K562 (cell line): Measurements from ENCODE around the gene PDCD1. TPM values are rescaled to one million over a fixed set of nuclear protein-coding genes. Genes with fewer than 3 reads are reported as not detected.

Source experiments
- ATAC-seq: fragments of 200-7000 bp; cut with Tn5 transposase; 3 replicates; pipeline ENCODE4 v1.9.1; 2020; ENCODE audit warnings: moderate library complexity
- BruUV-seq: library from RNA; stranded (reverse); fragments of 400-500 nt; replicated peaks from 2 replicates; lab custom pipeline; 2021; lab: Mats Ljungman, UMichigan
- CTCF ChIA-PET: fragments of 300-600 bp; formaldehyde crosslinking; extraction: SDS; loops from one replicate; lab custom pipeline; 2021; ENCODE audit warnings: low intra/inter-chr PET ratio; lab: Yijun Ruan, JAX
- POLR2A ChIA-PET: fragments of 300-600, 350-650 bp; sonication (Branson Sonifier 250); formaldehyde crosslinking; extraction: SDS; loops from one replicate; lab custom pipeline; 2021; ENCODE audit warnings: antibody characterized with exemption, inconsistent platforms; lab: Yijun Ruan, JAX
- DNase-seq, 4 experiments: peaks; one replicate each; pipeline versions ENCODE4 v3.0.0 to v3.0.0-alpha.2; 2011 to 2018; ENCODE audit warnings: low spot score in 3 of 4, mixed read lengths in 3 of 4; ENCODE audit errors: extremely low read depth in 1 of 4
- FAIRE-seq: peaks from 2 replicates; lab custom pipeline; 2011; peaks lifted over from hg19 to GRCh38; lab: Jason Lieb, UNC
- H2AFZ ChIP-seq: 2 replicates; pipeline ENCODE4 v1.6.0; 2011; ENCODE audit warnings: low read depth, low read length, control low read depth, inconsistent platforms
- H3K27ac ChIP-seq: fragments of 200-600 bp; 3 replicates; pipeline ENCODE4 v1.8.0; 2011; ENCODE audit warnings: low read depth, mild to moderate bottlenecking, control low read depth, inconsistent platforms, low read length, moderate library complexity, mixed read lengths; ENCODE audit errors: extremely low read depth
- H3K27me3 ChIP-seq, 2 experiments: fragments of 300-600 bp in 1 of 2; 2 replicates in 1 of 2; 3 replicates in 1 of 2; pipeline versions ENCODE4 v1.6.0 to v1.8.0; 2011; ENCODE audit warnings: inconsistent platforms in 2 of 2, low read length in 2 of 2, mild to moderate bottlenecking in 1 of 2, mixed read lengths in 1 of 2, moderate library complexity in 1 of 2; ENCODE audit not compliant: control insufficient read depth in 2 of 2, insufficient read depth in 2 of 2
- H3K36me3 ChIP-seq: fragments of 300-600 bp; 3 replicates; pipeline ENCODE4 v1.8.0; 2011; ENCODE audit warnings: mild to moderate bottlenecking, low read length, inconsistent platforms; ENCODE audit not compliant: control insufficient read depth, insufficient read depth
- H3K4me1 ChIP-seq, 2 experiments: fragments of 200-600 bp in 1 of 2; replicated peaks in 1 of 2; 2 replicates in 1 of 2; 3 replicates in 1 of 2; pipeline versions ENCODE4 v1.5.1 to v1.8.0; 2011; ENCODE audit warnings: inconsistent platforms in 2 of 2, low read length in 2 of 2, mild to moderate bottlenecking in 1 of 2, mixed read lengths in 1 of 2, moderate library complexity in 1 of 2; ENCODE audit not compliant: control insufficient read depth in 2 of 2, insufficient read depth in 2 of 2
- H3K4me2 ChIP-seq: 2 replicates; pipeline ENCODE4 v1.6.1; 2011; ENCODE audit warnings: low read length, control low read depth, inconsistent platforms, mixed read lengths; ENCODE audit not compliant: insufficient read depth
- H3K4me3 ChIP-seq: fragments of 200-600 bp; sonication (generic), shearing (Covaris generic); 2 replicates; pipeline ENCODE4 v1.5.1; 2016; ENCODE audit warnings: control low read depth, inconsistent platforms
- H3K79me2 ChIP-seq: fragments of 200-600 bp; 3 replicates; pipeline ENCODE4 v1.8.0; 2011; ENCODE audit warnings: low read length, inconsistent platforms; ENCODE audit not compliant: control insufficient read depth, insufficient read depth
- H3K9ac ChIP-seq, 2 experiments: 2 replicates each; pipeline versions ENCODE4 v1.6.0 to v1.6.1; 2011; ENCODE audit warnings: low read depth in 2 of 2, low read length in 2 of 2, control low read depth in 1 of 2, inconsistent platforms in 1 of 2, mild to moderate bottlenecking in 1 of 2, mixed read lengths in 1 of 2; ENCODE audit not compliant: insufficient read depth in 1 of 2
- H3K9me1 ChIP-seq: one replicate; pipeline ENCODE4 v1.6.0; 2011; ENCODE audit warnings: inconsistent platforms, mild to moderate bottlenecking, low read length, moderate library complexity; ENCODE audit not compliant: control insufficient read depth, insufficient read depth
- H3K9me3 ChIP-seq: replicated peaks from 2 replicates; pipeline ENCODE4 v1.5.1; 2011; ENCODE audit warnings: low read depth, low read length, inconsistent platforms; ENCODE audit not compliant: control insufficient read depth, insufficient read depth
- H4K20me1 ChIP-seq: replicated peaks from 2 replicates; pipeline ENCODE4 v1.6.1; 2011; ENCODE audit warnings: low read length, inconsistent platforms, mixed read lengths; ENCODE audit not compliant: control insufficient read depth, insufficient read depth
- ATF7 ChIP-seq: fragments of 450-650 bp; IDR thresholded peaks from 2 replicates; pipeline ENCODE4 v1.7.1; 2014; ENCODE audit warnings: mild to moderate bottlenecking, moderate library complexity
- BCLAF1 ChIP-seq, 2 experiments: fragments of 450-650 bp in 1 of 2; IDR thresholded peaks; 2 replicates each; pipeline ENCODE4 v1.6.1; 2011 to 2017; ENCODE audit warnings: low read depth in 2 of 2, antibody characterized with exemption in 1 of 2, borderline replicate concordance in 1 of 2, low read length in 1 of 2, mild to moderate bottlenecking in 1 of 2, mixed read lengths in 1 of 2; ENCODE audit not compliant: control insufficient read depth in 1 of 2
- CC2D1A ChIP-seq: fragments of 450-650 bp; IDR thresholded peaks from 2 replicates; pipeline ENCODE4 v1.6.1; 2017; ENCODE audit warnings: mild to moderate bottlenecking
- ELF2 ChIP-seq: fragments of 250-450 bp; sonication (Bioruptor Pico); IDR thresholded peaks from 2 replicates; pipeline ENCODE4 v1.5.0; 2021; ENCODE audit warnings: mild to moderate bottlenecking
- HMG20B ChIP-seq: fragments of 250-450 bp; sonication (Bioruptor Pico); IDR thresholded peaks from 2 replicates; pipeline ENCODE4 v1.5.0; 2021; ENCODE audit warnings: mild to moderate bottlenecking
- KAT8 ChIP-seq: fragments of 450-650 bp; IDR thresholded peaks from 2 replicates; pipeline ENCODE4 v1.6.1; 2016; ENCODE audit warnings: low read depth, mild to moderate bottlenecking
- NR2C2 ChIP-seq, 2 experiments: fragments of 200-800 bp in 1 of 2; sonication (Bioruptor generic) in 1 of 2; sonication (generic) in 1 of 2; formaldehyde crosslinking in 1 of 2; IDR thresholded peaks; 2 replicates each; pipeline versions ENCODE4 v1.6.1 to v1.8.0; 2016 to 2022; ENCODE audit warnings: mild to moderate bottlenecking in 1 of 2, missing compliant biosample characterization in 1 of 2, missing genetic modification characterization in 1 of 2, missing genetic modification reagents in 1 of 2
- PHTF2 ChIP-seq: fragments of 250-450 bp; sonication (Bioruptor Pico); IDR thresholded peaks from 2 replicates; pipeline ENCODE4 v1.5.0; 2021; ENCODE audit warnings: mild to moderate bottlenecking
- POLR2G ChIP-seq: fragments of 200-400 bp; formaldehyde crosslinking; IDR thresholded peaks from 2 replicates; pipeline ENCODE4 v1.6.1; 2017; ENCODE audit warnings: low read depth, mild to moderate bottlenecking, antibody characterized with exemption, low read length, moderate library complexity
- PURB ChIP-seq: sonication (generic); formaldehyde crosslinking; IDR thresholded peaks from 2 replicates; pipeline ENCODE4 v1.9.0; 2021; ENCODE audit warnings: low read depth, mild to moderate bottlenecking, missing genetic modification reagents
- ZBTB34 ChIP-seq: fragments of 250-450 bp; sonication (Bioruptor Pico); IDR thresholded peaks from 2 replicates; pipeline ENCODE4 v1.8.0; 2021; ENCODE audit warnings: mild to moderate bottlenecking, moderate library complexity
- ZNF584 ChIP-seq: fragments of 200-800 bp; sonication (Bioruptor generic); IDR thresholded peaks from 2 replicates; pipeline ENCODE4 v1.6.1; 2016; ENCODE audit warnings: low read depth, mild to moderate bottlenecking, missing genetic modification characterization, missing compliant biosample characterization
- WGBS: fragments of 100-300 bp; shearing (Covaris generic); methylation state at CpG from one replicate; pipeline ENCODE4 v1.1.6; 2016; ENCODE audit warnings: low coverage, mixed read lengths; ENCODE audit not compliant: insufficient coverage; ENCODE audit errors: missing lambda C conversion rate; 5-methylcytosine and 5-hydroxymethylcytosine counted together
- in situ Hi-C: fragments of 300-500 bp; cut with MboI; formaldehyde crosslinking; loops from 4 replicates; pipeline ENCODE4 v1.15.0; 2018; ENCODE audit warnings: inconsistent platforms, mixed read lengths
- intact Hi-C: fragments of 100-400 bp; cut with micrococcal nuclease; formaldehyde crosslinking; loops from 2 replicates; pipeline ENCODE4 v1.14.2; 2022
- polyA plus RNA-seq, 8 experiments: library from polyadenylated mRNA; depleted of rRNA in 4 of 8; stranded (reverse) in 5 of 8; unstranded in 3 of 8; fragments of >200 nt; fragmentation: Nextera tagmentation in 2 of 8; fragmentation: Illumina TruSeq in 1 of 8; extraction: Ambion mirVana in 2 of 8; extraction: Trizol in 1 of 8; gene quantifications; 2 replicates each; pipeline versions ENCODE4 v1.2.1 to v1.2.3, GENCODE V29; 2011 to 2014; ENCODE audit warnings: inconsistent platforms in 1 of 8, missing spikeins in 1 of 8
- total RNA-seq, 7 experiments: library from RNA; depleted of rRNA in 6 of 7; stranded (reverse); fragments of >200 nt in 6 of 7; fragmentation: Illumina TruSeq in 2 of 7; extraction: Trizol in 2 of 7; gene quantifications; 2 replicates each; pipeline versions ENCODE4 v1.2.1 to v1.2.3, GENCODE V29; 2011 to 2021; ENCODE audit warnings: low replicate concordance in 1 of 7
- TF ChIP-seq, protein P1 (sequence below): fragments of 250-450 bp; sonication (Bioruptor Pico); IDR thresholded peaks from 2 replicates; pipeline ENCODE4 v1.5.1; 2021; ENCODE audit warnings: mild to moderate bottlenecking

PDCD1 gene
- total and polyA plus RNA-seq, 9 of the 15 experiments (the other 6 are each of a cell fraction or from before 2014, with no cell fraction given), result 0.15 to 2.5 (median 1.0) TPM; not detected in 2

DNA sequence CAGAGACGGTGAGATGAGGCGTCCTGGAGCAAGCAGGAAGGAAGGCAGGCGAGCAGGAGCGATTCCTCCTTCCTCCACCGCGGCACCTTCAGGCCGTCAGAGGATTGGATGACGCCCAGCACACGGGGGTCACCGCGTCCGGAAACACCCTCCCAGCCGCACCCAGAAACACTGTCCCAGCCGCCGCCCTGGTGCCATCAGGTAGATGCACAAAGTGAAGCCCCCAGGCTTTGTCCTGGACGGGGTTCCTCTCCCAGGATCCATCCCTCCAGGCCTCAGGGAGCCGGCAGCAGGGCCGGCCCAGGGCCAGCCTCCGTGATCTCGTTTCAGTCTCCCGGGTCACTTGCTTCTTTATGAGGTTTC lies 42.3 kb upstream of the PDCD1 start (continued):
- TF ChIP-seq PHTF2 (CRISPR knock-in tag) (no peak), NR2C2 (CRISPR knock-in tag; IDR thresholded peaks at IDR 0.05) (no peak), NR2C2 (tag; IDR thresholded peaks at IDR 0.05) (no peak), POLR2G (no peak), ZNF584 (CRISPR knock-in tag) (no peak)
- TF ChIP-seq, all 486 proteins: peak for 0

- Histone ChIP-seq H3K9me3 (no peaks in the 10 kb centered on the region), H3K36me3 (no peaks in the 10 kb centered on the region), H3K27ac (no peak overlapping the region), H3K9me1 (no peaks in the 10 kb centered on the region), H3K4me3 (no peak overlapping the region), H2AFZ (no peak overlapping the region), H3K4me1 (peaks cover 0 to 39% of the 10 kb centered on the region in 2 experiments; a peak in 2 of 5 replicates), H3K4me2 (no peak overlapping the region), H3K27me3 (no peaks in the 10 kb centered on the region), H4K20me1 (no peaks in the 10 kb centered on the region), H3K79me2 (no peaks in the 10 kb centered on the region), H3K9ac (no peak overlapping the region)
- DNase-seq (no peak), FAIRE-seq (no peak), ATAC-seq (no peak)
- ChIA-PET CTCF (no interaction called here), POLR2A (no interaction called here)
- 64% methylated on average over 14 of the region's 32 CpGs for WGBS
- intact Hi-C loops, result no loop called here
- TF ChIP-seq HMG20B (no peak), ATF7 (no peak), BCLAF1 (IDR thresholded peaks at IDR 0.05; ENCODE audit: borderline replicate concordance in 1 of 2, control insufficient read depth in 1 of 2, low read depth in 2 of 2, low read length in 1 of 2) (no peak), CC2D1A (no peak), PURB (CRISPR knock-in tag) (no peak), KAT8 (no peak), ZBTB34 (no peak), ELF2 (CRISPR knock-in tag) (no peak)
- TF ChIP-seq, protein P1, sequence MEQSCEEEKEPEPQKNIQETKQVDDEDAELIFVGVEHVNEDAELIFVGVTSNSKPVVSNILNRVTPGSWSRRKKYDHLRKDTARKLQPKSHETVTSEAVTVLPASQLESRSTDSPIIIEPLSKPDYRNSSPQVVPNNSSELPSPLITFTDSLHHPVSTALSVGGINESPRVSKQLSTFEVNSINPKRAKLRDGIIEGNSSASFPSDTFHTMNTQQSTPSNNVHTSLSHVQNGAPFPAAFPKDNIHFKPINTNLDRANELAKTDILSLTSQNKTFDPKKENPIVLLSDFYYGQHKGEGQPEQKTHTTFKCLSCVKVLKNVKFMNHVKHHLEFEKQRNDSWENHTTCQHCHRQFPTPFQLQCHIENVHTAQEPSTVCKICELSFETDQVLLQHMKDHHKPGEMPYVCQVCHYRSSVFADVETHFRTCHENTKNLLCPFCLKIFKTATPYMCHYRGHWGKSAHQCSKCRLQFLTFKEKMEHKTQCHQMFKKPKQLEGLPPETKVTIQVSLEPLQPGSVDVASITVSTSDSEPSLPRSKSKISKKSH (CRISPR knock-in tag), result no peak
- no TSS peak for BruUV-seq
- in situ Hi-C loops, result no loop called here
These were observed 41.7 kb upstream of the PDCD1 start for GRCh38 chr2:241900251-241901017.
